Measurements from ENCODE around the gene SLC5A9.

DNA sequence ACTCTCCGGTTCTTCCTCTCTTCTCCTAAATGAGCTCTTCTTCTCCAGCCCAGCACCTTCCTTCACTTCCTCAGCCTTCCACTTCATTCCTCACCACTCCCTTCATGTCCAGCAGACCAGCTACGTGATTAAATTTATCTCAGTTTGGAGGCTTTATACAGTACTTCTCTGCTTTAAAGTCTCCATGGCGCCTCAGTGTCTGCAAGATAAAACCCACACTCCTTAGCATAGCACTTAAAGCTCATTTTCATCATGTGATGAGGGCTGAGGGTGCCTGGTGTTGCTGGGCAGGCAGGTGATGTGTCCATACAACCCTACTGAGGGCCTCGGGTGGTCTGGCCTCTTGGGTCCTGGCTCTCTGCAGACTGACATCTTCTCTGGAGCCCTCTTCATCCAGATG, 7.7 kb downstream of the SLC5A9 start:
- TF ChIP-seq MAZ (IDR thresholded peaks at IDR 0.05; ENCODE audit: borderline replicate concordance, low read depth, low read length) = no peak
- TF ChIP-seq RNF2 (IDR thresholded peaks at IDR 0.05; ENCODE audit: borderline replicate concordance, low read depth) = no peak
- TF ChIP-seq, protein P1, sequence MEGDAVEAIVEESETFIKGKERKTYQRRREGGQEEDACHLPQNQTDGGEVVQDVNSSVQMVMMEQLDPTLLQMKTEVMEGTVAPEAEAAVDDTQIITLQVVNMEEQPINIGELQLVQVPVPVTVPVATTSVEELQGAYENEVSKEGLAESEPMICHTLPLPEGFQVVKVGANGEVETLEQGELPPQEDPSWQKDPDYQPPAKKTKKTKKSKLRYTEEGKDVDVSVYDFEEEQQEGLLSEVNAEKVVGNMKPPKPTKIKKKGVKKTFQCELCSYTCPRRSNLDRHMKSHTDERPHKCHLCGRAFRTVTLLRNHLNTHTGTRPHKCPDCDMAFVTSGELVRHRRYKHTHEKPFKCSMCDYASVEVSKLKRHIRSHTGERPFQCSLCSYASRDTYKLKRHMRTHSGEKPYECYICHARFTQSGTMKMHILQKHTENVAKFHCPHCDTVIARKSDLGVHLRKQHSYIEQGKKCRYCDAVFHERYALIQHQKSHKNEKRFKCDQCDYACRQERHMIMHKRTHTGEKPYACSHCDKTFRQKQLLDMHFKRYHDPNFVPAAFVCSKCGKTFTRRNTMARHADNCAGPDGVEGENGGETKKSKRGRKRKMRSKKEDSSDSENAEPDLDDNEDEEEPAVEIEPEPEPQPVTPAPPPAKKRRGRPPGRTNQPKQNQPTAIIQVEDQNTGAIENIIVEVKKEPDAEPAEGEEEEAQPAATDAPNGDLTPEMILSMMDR (IDR thresholded peaks at IDR 0.05) = no peak
- TF ChIP-seq HOXA7 (CRISPR knock-in tag; IDR thresholded peaks at IDR 0.05) = no peak
- no peak for TF ChIP-seq KDM1A (IDR thresholded peaks at IDR 0.05; ENCODE audit: low read depth)
- TF ChIP-seq, protein P2, sequence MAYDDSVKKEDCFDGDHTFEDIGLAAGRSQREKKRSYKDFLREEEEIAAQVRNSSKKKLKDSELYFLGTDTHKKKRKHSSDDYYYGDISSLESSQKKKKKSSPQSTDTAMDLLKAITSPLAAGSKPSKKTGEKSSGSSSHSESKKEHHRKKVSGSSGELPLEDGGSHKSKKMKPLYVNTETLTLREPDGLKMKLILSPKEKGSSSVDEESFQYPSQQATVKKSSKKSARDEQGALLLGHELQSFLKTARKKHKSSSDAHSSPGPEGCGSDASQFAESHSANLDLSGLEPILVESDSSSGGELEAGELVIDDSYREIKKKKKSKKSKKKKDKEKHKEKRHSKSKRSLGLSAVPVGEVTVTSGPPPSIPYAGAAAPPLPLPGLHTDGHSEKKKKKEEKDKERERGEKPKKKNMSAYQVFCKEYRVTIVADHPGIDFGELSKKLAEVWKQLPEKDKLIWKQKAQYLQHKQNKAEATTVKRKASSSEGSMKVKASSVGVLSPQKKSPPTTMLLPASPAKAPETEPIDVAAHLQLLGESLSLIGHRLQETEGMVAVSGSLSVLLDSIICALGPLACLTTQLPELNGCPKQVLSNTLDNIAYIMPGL (CRISPR knock-in tag; IDR thresholded peaks at IDR 0.05; ENCODE audit: borderline replicate concordance) = no peak
- TF ChIP-seq TP53 (CRISPR knock-in tag; IDR thresholded peaks at IDR 0.05) = no peak
- TF ChIP-seq CHD4 (IDR thresholded peaks at IDR 0.05; ENCODE audit: borderline replicate concordance) = no peak
- TF ChIP-seq EP300 (IDR thresholded peaks at IDR 0.05) = no peak
- TF ChIP-seq RAD21 (conservative IDR thresholded peaks at IDR 0.05 in 1 of 2, IDR thresholded peaks at IDR 0.05 in 1 of 2) = no peak
- no peak for TF ChIP-seq POLR2A (IDR thresholded peaks at IDR 0.05; ENCODE audit: low read length)
- TF ChIP-seq, protein P3, sequence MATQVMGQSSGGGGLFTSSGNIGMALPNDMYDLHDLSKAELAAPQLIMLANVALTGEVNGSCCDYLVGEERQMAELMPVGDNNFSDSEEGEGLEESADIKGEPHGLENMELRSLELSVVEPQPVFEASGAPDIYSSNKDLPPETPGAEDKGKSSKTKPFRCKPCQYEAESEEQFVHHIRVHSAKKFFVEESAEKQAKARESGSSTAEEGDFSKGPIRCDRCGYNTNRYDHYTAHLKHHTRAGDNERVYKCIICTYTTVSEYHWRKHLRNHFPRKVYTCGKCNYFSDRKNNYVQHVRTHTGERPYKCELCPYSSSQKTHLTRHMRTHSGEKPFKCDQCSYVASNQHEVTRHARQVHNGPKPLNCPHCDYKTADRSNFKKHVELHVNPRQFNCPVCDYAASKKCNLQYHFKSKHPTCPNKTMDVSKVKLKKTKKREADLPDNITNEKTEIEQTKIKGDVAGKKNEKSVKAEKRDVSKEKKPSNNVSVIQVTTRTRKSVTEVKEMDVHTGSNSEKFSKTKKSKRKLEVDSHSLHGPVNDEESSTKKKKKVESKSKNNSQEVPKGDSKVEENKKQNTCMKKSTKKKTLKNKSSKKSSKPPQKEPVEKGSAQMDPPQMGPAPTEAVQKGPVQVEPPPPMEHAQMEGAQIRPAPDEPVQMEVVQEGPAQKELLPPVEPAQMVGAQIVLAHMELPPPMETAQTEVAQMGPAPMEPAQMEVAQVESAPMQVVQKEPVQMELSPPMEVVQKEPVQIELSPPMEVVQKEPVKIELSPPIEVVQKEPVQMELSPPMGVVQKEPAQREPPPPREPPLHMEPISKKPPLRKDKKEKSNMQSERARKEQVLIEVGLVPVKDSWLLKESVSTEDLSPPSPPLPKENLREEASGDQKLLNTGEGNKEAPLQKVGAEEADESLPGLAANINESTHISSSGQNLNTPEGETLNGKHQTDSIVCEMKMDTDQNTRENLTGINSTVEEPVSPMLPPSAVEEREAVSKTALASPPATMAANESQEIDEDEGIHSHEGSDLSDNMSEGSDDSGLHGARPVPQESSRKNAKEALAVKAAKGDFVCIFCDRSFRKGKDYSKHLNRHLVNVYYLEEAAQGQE (IDR thresholded peaks at IDR 0.05) = no peak
- no peak for TF ChIP-seq RFX5 (IDR thresholded peaks at IDR 0.05)
- TF ChIP-seq NR3C1 (IDR thresholded peaks at IDR 0.05) = no peak

Data from A549 (cell line).